AG04449 (cell line): ENCODE data around the gene ADAP1.
A peak's percentile ranks its signal among the peaks of the same experiment; 100 is the strongest.

Source experiments
- CTCF ChIA-PET: fragments of 350-600 bp; formaldehyde crosslinking; extraction: SDS; loops from one replicate; lab custom pipeline; 2021; ENCODE audit warnings: antibody characterized with exemption; lab: Yijun Ruan, JAX
- POLR2A ChIA-PET: fragments of 400-600, 350-600 bp; formaldehyde crosslinking; extraction: SDS; loops from one replicate; lab custom pipeline; 2020; ENCODE audit warnings: antibody characterized with exemption, inconsistent platforms; lab: Yijun Ruan, JAX
- DNase-seq: peaks from one replicate; pipeline ENCODE4 v3.0.0-alpha.2; 2010; ENCODE audit warnings: low read depth, low spot score
- H3K4me3 ChIP-seq: 2 replicates; pipeline ENCODE4 v1.5.1; 2011; ENCODE audit warnings: low read depth, mild to moderate bottlenecking, control low read depth, low read length
- CTCF ChIP-seq: IDR thresholded peaks from one replicate; pipeline ENCODE4 v1.5.1; 2011; ENCODE audit warnings: mild to moderate bottlenecking, moderate library complexity, low read length, control low read depth, inconsistent platforms; ENCODE audit not compliant: insufficient read depth; ENCODE audit errors: missing control alignments

Gene ADAP1

GRCh38 chr7:879706-880105 lies 74.8 kb downstream of the ADAP1 start:
- DNase-seq, result no peak
- ChIA-PET CTCF (no interaction called here), POLR2A (no interaction called here)
- H3K4me3 ChIP-seq, result no peak overlapping the region
- no peak for TF ChIP-seq CTCF

GRCh38 chr7:879093-879492 lies 75.4 kb downstream of the ADAP1 start:
- H3K4me3 ChIP-seq, result no peak overlapping the region
- TF ChIP-seq CTCF, result no peak
- DNase-seq, result no peak
- ChIA-PET CTCF (no interaction called here), POLR2A (no interaction called here)

- CTCF ChIA-PET, result interaction anchor here (6.6 kb wide), 1 partner anchor 90 kb away, joined by 171 read pairs; no protein-coding TSS in a partner anchor
- POLR2A ChIA-PET, result no interaction called here
- no peak for TF ChIP-seq CTCF
- H3K4me3 ChIP-seq, result peak overlapping the region; percentile 91
- DNase-seq, result no peak
Measured at GRCh38 chr7:877312-878232, 76.9 kb downstream of the ADAP1 start.

GRCh38 chr7:876972-877311 lies 77.5 kb downstream of the ADAP1 start:
- TF ChIP-seq CTCF, result no peak
- POLR2A ChIA-PET, result interaction anchor here (1.0 kb wide), 1 partner anchor 10 kb away, joined by 3 read pairs; no protein-coding TSS in a partner anchor
- DNase-seq, result no peak
- CTCF ChIA-PET, result interaction anchor here (2.4 to 6.6 kb wide), 2 partner anchors 18 to 89 kb away, joined by 11 to 171 read pairs; no protein-coding TSS in a partner anchor
- H3K4me3 ChIP-seq, result peak overlapping the region; percentile 91

DNA sequence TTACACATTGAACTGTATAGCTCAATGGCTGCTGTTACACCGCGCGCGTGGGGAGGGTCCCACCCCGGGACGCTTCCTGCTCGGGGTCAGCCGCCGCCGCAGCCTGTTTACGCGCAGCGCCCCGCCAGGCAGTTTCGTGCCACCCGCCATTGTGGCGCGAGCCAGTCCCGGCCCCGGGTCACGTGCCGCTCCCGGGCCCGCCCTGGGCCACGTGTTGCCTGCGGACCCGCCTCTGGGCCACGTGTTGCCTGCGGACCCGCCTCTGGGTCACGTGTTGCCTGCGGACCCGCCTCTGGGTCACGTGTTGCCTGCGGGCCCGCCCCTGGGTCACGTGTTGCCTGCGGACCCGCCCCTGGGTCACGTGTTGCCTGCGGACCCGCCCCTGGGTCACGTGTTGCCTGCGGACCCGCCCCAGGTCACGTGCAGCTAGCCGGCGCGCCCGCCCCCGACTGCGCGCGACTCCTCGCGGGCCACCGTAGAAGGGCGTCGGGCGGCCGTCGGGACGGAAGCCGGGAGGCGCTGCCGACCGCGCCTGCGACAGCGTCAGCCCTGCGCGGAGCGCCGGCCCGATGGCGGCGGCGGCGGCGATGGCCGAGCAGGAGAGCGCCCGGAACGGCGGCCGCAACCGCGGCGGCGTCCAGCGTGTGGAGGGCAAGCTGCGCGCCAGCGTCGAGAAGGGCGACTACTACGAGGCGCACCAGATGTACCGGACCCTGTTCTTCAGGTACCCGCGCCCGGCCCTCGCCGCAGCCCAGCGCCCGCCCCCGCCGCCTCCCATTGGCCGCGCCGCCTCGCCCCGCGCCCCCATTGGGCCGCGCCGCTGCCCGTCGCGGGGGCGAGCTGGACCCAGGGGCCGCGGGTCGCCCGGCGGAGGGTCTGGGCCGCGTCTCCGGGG lies 78.2 kb downstream of the ADAP1 start, which contains the start of gene GET4:
Gene GET4, plus strand, starts transcription at position 478 of the 895 bp plus-strand sequence. Its CDS starts 92 bp downstream, at position 570.
- peak; percentile 25 for TF ChIP-seq CTCF
- peak within 1 kb of the TSS; percentile 91 for H3K4me3 ChIP-seq
- DNase-seq, result peak; percentile 62
- CTCF ChIA-PET, result interaction anchor here (1.0 to 6.6 kb wide), 5 partner anchors 11 to 569 kb away, joined by 3 to 171 read pairs (median 3); no protein-coding TSS in a partner anchor
- POLR2A ChIA-PET, result interaction anchor here (1.0 kb wide), 1 partner anchor 11 kb away, joined by 3 read pairs; no protein-coding TSS in a partner anchor
